ENCODE measurements around the gene EEF1AKMT3.

Gene EEF1AKMT3

DNA sequence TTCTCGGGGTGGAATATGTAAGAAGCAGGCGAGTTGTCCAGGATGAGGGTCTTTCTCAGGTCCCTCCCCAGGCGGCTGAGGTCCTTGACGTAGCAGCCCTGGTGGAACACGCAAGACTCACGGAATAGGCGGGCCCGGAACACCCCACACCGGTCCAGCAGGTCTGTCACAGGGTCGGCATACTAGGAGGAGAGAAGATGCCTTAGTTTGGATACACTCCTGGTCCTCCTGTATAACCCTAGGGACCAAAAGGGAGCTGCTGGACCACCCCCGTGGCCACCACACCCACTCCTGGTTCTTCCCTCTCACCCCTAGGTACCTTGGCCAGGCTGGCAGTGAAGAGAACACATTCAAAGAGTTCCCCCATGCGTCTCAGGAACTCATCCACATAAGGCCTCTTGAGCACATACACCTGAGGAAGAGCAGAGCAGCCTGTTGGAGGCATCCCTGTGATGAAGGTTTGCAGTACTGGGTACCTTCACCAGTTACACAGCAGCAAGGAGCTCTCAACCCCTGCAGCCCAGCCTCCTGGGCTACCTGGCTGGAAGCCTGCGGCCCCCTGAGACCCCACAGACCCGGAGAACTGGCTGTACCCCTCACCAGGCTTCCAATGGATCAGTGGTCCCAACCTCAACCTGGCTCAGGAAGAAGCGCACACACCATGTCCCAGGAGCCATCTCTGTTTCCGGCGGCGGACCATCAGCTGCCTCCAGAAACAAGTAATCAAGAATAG lies 51.7 kb downstream of the EEF1AKMT3 start:
- no peak overlapping the region for H3K9ac ChIP-seq (ENCODE audit: low read depth in 1 of 2, low read length in 2 of 2)
- no peak overlapping the region for H3K27ac ChIP-seq (ENCODE audit: low read depth in 2 of 2, low read length in 2 of 2)
- H3K27me3 ChIP-seq (ENCODE audit: control insufficient read depth in 2 of 2, insufficient read depth in 2 of 2, low read length in 2 of 2), result no peaks in the 10 kb centered on the region
- H3K9me3 ChIP-seq (ENCODE audit: control insufficient read depth in 2 of 2, low read length in 2 of 2), result no peaks in the 10 kb centered on the region
- H3K4me1 ChIP-seq (ENCODE audit: control insufficient read depth in 2 of 2, insufficient read depth in 2 of 2, low read length in 2 of 2), result peaks cover 0 to 1% of the 10 kb centered on the region in 2 donors
- no peak overlapping the region for H3K4me3 ChIP-seq (ENCODE audit: low read length in 2 of 2)
- H3K36me3 ChIP-seq (ENCODE audit: control insufficient read depth in 2 of 2, insufficient read depth in 2 of 2, low read length in 2 of 2), result peaks cover 75 to 83% of the 10 kb centered on the region in 2 donors

DNA sequence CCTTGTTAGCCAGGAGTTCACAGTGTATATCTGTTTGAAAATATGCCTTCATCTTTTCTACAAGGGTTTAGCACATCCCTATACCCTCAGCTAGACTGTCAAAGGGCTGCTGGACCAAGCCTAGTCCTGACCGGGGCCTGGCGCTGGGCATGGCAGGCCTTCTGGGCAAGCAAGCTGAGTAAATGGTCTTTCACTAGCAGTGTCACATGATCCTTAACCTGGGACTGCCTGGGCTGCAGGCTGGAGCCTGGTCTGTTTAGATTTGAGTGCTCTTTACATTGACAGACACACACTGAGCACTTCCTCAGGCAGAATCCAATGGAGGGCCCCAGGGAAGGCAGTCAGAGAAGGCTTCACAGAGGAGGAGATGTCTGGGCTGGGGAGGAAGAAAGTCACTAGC lies 53.0 kb downstream of the EEF1AKMT3 start:
- Histone ChIP-seq H3K27me3 (ENCODE audit: control insufficient read depth in 2 of 2, insufficient read depth in 2 of 2, low read length in 2 of 2) (no peaks in the 10 kb centered on the region), H3K9me3 (ENCODE audit: control insufficient read depth in 2 of 2, low read length in 2 of 2) (no peaks in the 10 kb centered on the region), H3K4me1 (ENCODE audit: control insufficient read depth in 2 of 2, insufficient read depth in 2 of 2, low read length in 2 of 2) (peaks cover 4 to 9% of the 10 kb centered on the region in 2 donors), H3K36me3 (ENCODE audit: control insufficient read depth in 2 of 2, insufficient read depth in 2 of 2, low read length in 2 of 2) (peaks cover 78 to 88% of the 10 kb centered on the region in 2 donors), H3K9ac (ENCODE audit: low read depth in 1 of 2, low read length in 2 of 2) (no peak overlapping the region), H3K4me3 (ENCODE audit: low read length in 2 of 2) (no peak overlapping the region), H3K27ac (ENCODE audit: low read depth in 2 of 2, low read length in 2 of 2) (no peak overlapping the region)

DNA sequence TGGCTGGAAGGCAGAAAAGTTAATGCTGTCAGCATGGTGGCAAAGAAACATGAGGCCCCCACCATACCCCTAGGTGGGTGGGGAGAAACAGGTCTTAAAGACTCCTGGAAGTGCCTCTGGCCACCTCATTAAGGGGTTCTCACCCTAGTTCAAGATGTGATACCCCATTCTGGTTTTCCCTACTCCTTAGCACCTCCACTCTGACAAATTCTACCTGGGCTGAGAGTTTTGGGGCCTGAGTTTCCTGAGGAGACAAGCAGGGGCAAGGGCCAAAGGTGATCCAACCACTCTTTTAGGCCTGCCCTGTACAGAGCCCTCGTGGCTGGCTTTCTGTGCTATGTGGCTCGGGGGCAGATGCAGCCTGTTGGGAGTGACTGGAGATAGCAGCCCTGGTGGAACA lies 54.0 kb downstream of the EEF1AKMT3 start:
- H3K27ac ChIP-seq (ENCODE audit: low read depth in 2 of 2, low read length in 2 of 2), result no peak overlapping the region
- no peaks in the 10 kb centered on the region for H3K9me3 ChIP-seq (ENCODE audit: control insufficient read depth in 2 of 2, low read length in 2 of 2)
- H3K36me3 ChIP-seq (ENCODE audit: control insufficient read depth in 2 of 2, insufficient read depth in 2 of 2, low read length in 2 of 2), result peaks cover 78 to 83% of the 10 kb centered on the region in 2 donors

DNA sequence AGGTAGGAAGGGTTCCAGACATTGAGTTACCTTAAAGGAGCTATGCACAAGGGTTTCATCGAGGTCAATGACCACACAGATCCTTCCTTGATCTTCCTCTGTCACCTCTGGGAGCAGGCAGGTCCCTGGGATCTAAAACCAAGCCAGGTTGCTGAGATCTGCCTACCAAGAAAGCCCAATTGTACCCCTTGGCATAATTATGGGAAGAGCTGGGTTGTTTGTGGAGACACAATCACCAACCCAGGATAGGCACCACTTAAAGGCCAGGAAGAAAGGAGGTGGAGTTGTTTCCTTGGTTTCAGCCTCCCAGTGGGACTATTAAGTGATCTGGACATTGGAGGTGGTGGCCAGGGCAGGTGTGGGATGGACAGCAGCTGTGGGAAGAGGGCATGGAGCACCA lies 54.6 kb downstream of the EEF1AKMT3 start:
- Histone ChIP-seq H3K36me3 (ENCODE audit: control insufficient read depth in 2 of 2, insufficient read depth in 2 of 2, low read length in 2 of 2) (peaks cover 73 to 79% of the 10 kb centered on the region in 2 donors), H3K9me3 (ENCODE audit: control insufficient read depth in 2 of 2, low read length in 2 of 2) (no peaks in the 10 kb centered on the region), H3K27me3 (ENCODE audit: control insufficient read depth in 2 of 2, insufficient read depth in 2 of 2, low read length in 2 of 2) (no peaks in the 10 kb centered on the region), H3K4me3 (ENCODE audit: low read length in 2 of 2) (no peak overlapping the region), H3K27ac (ENCODE audit: low read depth in 2 of 2, low read length in 2 of 2) (no peak overlapping the region), H3K4me1 (ENCODE audit: control insufficient read depth in 2 of 2, insufficient read depth in 2 of 2, low read length in 2 of 2) (peaks cover 14 to 17% of the 10 kb centered on the region in 2 donors), H3K9ac (ENCODE audit: low read depth in 1 of 2, low read length in 2 of 2) (no peak overlapping the region)

More for the DNA sequence above, 54.0 kb downstream of the EEF1AKMT3 start:
- H3K4me3 ChIP-seq (ENCODE audit: low read length in 2 of 2), result no peak overlapping the region
- no peaks in the 10 kb centered on the region for H3K27me3 ChIP-seq (ENCODE audit: control insufficient read depth in 2 of 2, insufficient read depth in 2 of 2, low read length in 2 of 2)
- peaks cover 8 to 11% of the 10 kb centered on the region in 2 donors for H3K4me1 ChIP-seq (ENCODE audit: control insufficient read depth in 2 of 2, insufficient read depth in 2 of 2, low read length in 2 of 2)
- no peak overlapping the region for H3K9ac ChIP-seq (ENCODE audit: low read depth in 1 of 2, low read length in 2 of 2)

DNA sequence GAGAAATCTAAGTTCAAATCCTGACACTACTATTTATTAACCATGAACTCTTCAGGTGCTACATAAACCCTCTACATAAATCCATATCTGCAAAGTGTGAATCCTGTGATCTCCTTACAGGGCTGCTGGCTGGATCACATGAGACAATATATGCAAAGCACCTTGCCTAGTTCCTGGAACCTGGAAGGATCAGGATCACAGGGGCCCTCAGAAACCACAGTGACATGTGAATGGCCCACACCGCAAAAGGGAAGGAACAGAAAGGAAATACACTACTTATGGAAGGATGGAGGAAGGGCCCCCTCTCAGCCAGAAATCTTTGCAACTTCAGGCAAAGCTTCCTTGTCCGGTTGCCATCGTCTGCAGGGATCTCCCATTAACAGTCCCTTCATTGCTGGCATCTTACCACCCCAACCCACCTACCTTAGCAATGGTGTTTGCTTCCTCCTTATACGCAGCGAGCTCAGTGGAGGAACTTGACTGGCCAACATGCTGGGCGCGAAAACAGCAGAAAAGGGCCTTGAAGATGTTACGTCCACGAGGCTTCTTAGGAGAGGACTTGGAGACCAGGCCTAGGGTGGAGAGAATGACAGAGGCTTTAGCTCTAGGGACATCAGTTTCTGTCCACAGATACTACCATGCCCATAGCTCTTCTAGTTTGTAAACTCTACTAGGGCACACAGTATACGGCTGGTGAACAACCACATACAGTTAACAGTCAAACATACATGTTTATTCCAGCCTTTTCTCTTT lies 56.8 kb downstream of the EEF1AKMT3 start:
- Histone ChIP-seq H3K9ac (ENCODE audit: low read depth in 1 of 2, low read length in 2 of 2) (no peak overlapping the region), H3K4me1 (ENCODE audit: control insufficient read depth in 2 of 2, insufficient read depth in 2 of 2, low read length in 2 of 2) (peaks cover 28 to 34% of the 10 kb centered on the region in 2 donors), H3K27me3 (ENCODE audit: control insufficient read depth in 2 of 2, insufficient read depth in 2 of 2, low read length in 2 of 2) (no peaks in the 10 kb centered on the region), H3K27ac (ENCODE audit: low read depth in 2 of 2, low read length in 2 of 2) (no peak overlapping the region), H3K9me3 (ENCODE audit: control insufficient read depth in 2 of 2, low read length in 2 of 2) (no peaks in the 10 kb centered on the region), H3K4me3 (ENCODE audit: low read length in 2 of 2) (no peak overlapping the region), H3K36me3 (ENCODE audit: control insufficient read depth in 2 of 2, insufficient read depth in 2 of 2, low read length in 2 of 2) (peaks cover 50 to 56% of the 10 kb centered on the region in 2 donors)

DNA sequence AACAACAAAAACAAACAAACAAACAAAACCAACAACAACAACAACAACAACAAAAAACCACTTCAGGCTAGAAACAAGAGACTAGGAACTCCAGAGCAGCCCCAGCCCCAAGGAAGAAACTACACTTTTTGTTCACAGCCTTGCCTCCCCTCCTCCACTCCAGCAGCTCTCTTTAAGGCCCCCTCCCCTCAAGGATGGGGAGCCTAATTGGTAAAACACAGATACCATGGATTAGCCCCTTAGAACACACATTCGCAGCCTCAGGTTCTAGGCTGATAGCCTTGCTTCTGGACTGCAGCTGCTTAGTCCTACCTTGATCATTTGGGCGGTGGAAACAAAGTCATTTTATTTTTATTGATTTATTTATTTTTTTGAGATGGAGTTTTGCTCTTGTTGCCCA lies 58.0 kb downstream of the EEF1AKMT3 start:
- peaks cover 36 to 41% of the 10 kb centered on the region in 2 donors for H3K4me1 ChIP-seq (ENCODE audit: control insufficient read depth in 2 of 2, insufficient read depth in 2 of 2, low read length in 2 of 2)

More for the DNA sequence above, 58.0 kb downstream of the EEF1AKMT3 start:
- Histone ChIP-seq H3K9ac (ENCODE audit: low read depth in 1 of 2, low read length in 2 of 2) (no peak overlapping the region), H3K9me3 (ENCODE audit: control insufficient read depth in 2 of 2, low read length in 2 of 2) (no peaks in the 10 kb centered on the region), H3K36me3 (ENCODE audit: control insufficient read depth in 2 of 2, insufficient read depth in 2 of 2, low read length in 2 of 2) (peaks cover 38 to 44% of the 10 kb centered on the region in 2 donors), H3K27ac (ENCODE audit: low read depth in 2 of 2, low read length in 2 of 2) (no peak overlapping the region), H3K27me3 (ENCODE audit: control insufficient read depth in 2 of 2, insufficient read depth in 2 of 2, low read length in 2 of 2) (no peaks in the 10 kb centered on the region), H3K4me3 (ENCODE audit: low read length in 2 of 2) (no peak overlapping the region)
